HG02981 (cell line): ENCODE measurements around the gene RXFP2.

Experiments
- ATAC-seq: cut with Tn5 transposase; IDR thresholded peaks from one replicate; pipeline ENCODE4 v1.9.1; 2021; ENCODE audit warnings: mild to moderate bottlenecking, moderate library complexity; ENCODE audit not compliant: unreplicated experiment

The RXFP2 gene

DNA sequence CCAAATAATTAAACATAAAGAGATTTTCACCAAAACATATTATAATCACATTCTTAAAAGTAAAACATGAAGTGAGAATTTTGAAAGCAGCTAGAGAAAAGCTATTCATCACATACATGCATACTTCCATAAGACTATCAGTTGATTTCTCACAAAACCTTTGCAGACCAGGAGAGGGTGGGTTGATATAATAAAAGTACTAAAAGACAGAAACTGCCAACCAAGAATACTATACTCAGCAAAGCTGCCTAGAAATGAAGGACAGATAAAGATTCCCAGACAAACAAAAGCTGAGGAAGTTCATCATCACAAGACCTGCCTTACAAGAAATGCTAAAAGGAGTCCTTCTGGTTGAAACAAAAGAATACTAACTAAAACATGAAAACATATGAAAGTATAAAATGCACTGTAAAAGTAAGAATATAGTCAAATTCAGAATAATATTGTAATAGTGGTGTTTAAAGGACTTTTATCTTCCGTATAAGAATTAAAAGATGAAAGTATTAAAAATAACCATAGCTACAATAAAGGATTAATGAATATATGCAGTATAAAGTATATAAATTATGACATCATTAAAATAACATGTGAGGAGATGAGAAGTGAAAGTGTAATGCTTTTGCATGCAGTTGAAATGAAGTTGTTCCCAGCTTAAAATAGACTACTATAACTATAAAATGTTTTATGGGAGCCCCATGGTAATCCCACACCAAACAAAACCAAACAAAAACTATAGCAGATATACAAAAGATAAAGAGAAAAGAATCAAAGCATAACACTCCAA is 76.2 kb downstream of the RXFP2 start:
- no peak for ATAC-seq

DNA sequence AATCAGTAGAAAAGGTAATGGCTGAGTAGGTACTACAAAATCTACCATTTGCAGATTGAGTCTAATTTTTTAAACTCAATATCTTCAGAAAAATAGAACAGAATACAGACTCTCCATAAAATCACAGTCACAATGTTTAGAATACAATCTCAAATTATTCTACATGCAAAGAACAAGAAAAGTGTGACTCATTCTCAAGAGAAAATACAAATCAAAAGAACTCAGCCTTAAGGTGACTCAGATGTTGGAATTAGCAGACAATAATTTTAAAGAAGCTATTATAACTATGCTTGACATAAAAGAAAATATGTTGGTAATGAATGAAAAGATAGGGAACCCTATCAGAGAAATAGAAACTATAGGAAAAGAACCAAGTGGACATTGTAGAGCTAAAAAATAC is 78.9 kb downstream of the RXFP2 start:
- no peak for ATAC-seq

DNA sequence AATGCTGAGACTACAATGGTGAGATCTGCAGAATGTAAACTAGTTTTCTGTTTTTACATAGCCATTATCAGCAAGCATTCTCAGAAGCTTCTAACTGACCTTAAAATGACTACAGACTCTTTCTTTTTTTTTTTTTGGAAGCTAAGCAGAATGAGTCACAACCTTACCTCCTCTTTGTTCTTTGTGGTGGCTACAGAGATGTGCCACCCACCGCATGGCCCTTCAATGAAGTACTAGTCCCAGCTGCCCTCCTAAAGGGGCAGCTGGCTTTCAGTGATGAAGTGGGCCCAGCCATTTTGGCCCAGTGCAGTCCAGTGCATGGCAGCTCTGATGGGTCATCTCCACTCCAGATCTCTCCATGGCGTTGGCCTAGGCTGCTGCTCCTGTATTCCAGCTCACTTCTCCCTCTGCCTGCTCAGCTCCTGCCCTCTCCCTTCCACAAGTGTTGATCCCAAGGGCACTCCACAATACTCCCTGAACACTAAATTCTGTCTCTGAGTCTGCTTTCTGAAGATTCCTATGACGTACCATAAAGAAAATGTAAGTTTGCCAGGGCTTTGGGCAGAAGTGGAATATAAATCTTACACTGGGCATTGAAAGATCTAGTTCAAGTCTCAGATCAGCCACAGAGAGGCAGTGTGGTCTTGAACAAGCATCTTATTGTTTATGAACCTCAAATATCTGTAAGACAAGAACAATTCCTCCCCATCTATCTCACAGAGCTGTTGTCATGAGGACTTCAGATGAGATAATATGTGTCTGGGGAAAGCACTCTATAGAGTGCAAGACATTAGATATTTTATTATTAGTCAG is 85.6 kb downstream of the RXFP2 start:
- no peak for ATAC-seq

DNA sequence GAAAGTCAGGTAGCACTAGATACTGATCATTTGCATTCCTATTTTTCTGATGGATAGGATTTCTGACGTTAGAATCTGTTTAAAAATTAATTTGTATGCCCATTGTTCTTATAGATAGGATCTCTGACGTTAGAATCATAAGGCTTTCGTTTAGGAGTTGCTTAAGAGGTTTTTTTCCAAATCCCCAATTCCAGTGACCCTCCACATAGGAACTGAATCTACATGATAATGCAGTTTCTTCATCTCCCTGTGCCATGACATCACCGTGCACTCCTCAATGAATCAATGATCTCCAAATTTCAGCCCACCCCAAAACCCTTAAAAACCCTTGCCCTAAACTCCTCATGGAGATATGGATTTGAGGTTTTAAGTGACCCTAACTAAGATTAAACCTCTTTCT is 87.2 kb downstream of the RXFP2 start:
- no peak for ATAC-seq

DNA sequence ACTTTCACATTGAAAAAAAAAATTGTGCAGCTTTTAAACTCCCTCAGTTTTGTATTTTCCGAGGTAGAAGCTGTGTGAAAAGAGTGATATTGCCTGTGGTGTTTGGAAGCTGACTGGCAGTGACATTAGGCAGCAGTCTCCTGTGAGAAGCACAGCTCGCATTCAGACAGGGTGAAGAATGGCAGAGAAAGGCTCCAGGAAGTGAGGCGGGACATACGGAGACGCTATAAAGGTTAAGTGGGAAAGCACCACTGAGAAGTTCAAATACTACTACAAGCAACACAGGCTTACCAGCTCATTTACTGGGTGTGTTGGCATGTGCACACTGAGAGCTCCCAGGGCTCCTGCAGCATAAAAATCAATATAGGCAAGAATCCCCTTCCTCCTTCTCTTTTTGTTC is 88.4 kb downstream of the RXFP2 start:
- ATAC-seq: no peak

DNA sequence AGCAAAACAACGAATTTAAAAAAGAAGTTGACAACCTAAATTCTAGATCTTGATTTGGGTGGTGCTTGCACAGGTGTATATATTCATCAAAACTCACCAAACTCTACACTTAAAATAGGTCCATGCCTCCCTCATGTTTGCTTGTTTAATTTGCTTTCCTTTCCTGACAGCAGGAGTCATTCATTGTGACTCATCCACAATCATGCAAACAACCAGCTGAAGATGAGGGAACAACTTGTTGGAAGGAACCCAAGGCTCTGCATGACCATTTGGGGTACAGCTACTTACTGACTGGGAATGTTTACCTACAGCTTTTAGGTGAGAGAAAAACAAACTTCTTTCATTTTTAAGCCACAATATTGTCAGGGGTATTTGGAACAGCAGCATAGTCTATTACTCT is 96.6 kb downstream of the RXFP2 start:
- no peak for ATAC-seq

DNA sequence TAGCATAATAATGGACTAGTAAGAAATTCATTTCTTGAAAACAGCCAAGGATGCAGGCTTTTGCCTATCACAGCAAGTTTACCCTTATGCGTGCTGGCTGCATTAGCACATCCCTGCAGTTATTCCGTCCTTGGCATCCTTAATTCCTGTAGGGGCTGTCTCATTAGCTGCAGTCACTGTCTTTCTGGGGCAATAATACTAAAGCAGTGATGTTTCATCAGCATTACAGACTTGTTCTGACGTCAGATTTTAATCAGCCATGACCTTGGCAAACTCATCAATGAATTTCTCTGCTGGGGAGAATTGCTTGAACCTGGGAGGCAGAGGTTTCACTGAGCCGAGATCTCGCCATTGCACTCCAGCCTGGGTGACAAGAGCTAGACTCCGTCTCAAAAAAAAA is 103.7 kb downstream of the RXFP2 start:
- ATAC-seq: no peak

DNA sequence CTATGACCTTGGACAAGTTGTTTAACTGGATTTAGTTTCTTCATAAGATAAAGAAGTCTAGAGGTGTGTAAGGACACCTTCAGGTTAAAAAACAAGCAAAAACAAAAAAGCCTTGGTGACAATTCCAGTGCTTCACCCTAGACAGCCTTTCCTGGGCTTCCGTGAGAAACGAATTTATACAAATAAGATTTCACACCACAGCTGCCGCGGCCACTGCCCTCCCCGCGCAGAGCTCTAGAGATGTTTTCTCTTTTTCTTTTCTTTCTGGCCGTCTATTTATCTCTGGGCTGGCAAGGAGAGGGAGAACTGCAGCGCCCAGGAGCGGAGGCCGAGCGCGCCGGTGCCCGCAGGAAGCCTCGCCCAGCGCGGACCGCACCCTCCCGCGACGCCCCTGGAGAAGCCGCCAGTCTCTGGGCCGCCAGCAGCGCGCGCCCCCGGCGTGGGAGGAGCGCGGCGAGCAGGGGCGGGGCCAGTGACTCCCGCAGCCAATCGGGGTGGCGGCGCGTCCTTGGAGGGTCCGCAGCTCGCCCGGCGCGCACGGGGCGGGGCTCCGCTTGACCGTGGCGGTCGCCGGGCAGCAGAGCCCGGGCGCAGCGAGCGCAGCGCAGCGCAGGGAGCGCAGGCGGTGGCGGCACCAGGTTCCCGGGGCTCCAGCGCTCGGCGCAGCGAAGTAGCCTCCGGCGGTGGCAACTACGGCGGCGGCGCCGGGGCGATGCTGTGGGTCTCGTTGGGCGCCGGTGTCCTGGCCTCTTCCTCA is 107.0 kb downstream of the RXFP2 start:
- ATAC-seq: peak; percentile 96

DNA sequence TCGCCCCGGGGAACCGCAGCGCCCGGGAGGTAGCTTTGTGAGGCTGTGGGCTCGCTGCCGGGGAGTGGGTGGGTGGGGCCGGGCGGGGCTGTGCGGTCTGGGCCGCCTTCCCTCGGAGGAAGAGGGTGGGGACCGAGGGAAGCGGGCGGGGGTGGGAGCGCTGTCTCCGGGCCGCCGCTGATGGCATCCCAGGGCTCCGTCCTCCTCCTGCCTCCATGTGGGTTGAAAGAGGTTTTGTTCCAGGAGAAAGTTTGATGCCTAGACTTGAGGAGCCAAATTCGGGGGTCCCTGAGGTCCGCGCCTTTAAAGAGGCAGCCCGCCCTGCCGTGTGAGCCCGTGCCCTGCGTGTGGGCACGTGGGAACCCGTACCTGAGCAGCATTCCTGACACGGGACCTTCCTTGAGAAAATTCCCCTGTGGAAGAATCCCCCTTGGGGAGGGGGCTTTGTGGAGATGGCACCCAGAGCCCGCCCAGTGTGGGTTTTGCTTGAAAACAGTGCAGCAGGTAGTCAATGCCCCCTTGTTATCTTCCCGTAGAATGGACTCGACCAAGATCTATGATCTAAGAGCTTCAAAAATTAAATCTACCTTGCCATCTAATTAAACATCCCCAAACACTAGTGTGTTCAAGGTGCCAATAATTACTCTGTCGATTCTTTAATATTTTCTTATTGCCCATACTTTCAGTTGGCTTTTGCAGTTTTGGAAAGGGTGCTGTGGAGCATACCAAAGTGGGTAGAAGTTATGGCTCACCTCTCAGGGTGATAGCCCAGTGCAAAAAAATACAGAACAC is 107.8 kb downstream of the RXFP2 start:
- peak; percentile 16 for ATAC-seq

DNA sequence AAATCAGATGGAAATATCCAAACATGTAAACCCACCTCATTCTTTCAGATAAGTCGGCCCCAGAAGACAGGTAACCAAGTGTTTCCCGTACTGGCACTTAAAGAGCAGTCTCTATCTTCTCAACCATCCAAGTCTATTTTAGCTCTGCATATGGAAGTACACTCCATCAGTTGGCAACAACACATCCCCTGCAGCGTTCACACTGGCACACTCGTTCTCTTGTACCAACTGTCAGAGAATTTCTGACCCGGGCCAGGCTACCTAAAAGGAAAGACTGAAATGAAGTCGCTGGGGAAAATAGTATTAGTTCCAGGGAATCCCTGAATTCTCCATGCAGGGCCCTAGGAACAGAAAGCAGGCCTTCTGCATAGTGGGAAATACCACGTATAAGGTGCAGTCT is 109.3 kb downstream of the RXFP2 start:
- no peak for ATAC-seq

DNA sequence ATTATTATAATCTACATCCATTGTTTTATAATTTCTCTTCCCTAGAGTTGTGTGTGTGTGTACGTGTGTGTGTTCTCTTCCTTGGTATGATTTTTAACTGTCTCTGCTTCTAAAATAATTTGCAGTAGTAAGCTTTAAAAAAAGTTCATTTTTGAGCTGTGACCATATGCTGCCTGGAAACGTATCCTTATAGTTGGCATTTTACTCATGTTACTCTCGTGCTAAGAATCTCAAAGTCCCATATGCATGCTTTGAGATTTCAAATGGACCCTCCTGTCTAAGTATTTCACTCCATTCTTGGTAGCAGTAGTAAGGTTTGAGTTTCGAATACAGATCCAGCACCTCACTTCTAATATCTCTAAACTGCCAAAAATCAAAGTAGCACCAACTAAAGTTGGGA is 109.9 kb downstream of the RXFP2 start:
- no peak for ATAC-seq

DNA sequence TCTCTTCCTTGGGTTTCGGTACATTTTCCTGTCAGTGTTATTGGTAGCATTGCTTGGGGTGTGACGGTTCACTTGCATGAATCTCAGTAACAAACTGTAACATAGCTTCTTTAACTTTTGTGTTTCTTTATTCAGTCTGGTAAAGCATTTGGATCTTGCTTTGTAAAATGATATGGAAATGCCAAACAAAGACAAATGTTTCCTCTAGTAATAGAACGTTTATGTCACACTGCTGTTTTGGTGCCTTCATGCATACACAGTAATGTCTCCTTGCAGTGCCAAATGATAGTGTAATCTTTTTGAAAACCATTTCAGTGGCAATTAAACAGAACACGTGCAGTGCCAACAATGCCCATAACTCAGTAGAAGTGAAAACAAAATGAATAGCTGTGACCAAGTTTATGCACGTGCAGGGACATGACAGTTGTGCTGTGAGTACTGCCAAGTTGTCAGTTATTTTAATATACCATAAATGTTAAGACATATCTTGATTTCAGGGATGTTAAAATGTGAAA is 110.8 kb downstream of the RXFP2 start:
- no peak for ATAC-seq

DNA sequence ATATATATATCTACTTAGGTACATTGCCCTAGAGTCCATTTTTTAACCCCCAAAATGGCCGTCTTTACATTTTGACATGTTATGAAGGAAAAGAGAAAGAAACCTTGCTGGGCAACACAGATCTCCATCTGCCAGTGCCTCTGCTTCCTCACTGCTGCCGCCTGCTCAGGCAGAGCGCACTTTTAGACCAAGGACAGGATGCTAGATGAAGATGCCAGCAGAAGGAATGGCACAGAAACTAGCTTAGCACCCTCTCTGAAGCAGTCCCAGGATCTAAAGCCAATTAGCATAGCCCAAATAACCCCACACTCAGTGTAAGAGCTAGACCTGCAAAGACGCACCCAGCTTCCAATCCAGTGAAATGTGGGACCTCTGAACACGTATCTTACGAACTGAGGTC is 111.9 kb downstream of the RXFP2 start:
- no peak for ATAC-seq
